Stimulated activated CD8-positive, alpha-beta memory T cell treated with anti-CD3 and anti-CD28 coated beads, Interleukin-2, amount 100 ng/mL, for 48 hours (primary cell): ENCODE data around the gene RSRC2.
"Not testable (repeated sequence)": the region's sequence is repeated elsewhere in the genome, so short reads cannot be mapped to it uniquely, and the experiment has no call there.

ENCODE experiments used
- DNase-seq, 2 donors: peaks; one replicate each; pipeline ENCODE4 v3.0.0-alpha.2; 2020; ENCODE audit warnings: low read depth in 2 of 2

Gene RSRC2

GRCh38 chr12:122486805-122487426 is 39.8 kb downstream of the RSRC2 start:
- no peak for DNase-seq

DNA sequence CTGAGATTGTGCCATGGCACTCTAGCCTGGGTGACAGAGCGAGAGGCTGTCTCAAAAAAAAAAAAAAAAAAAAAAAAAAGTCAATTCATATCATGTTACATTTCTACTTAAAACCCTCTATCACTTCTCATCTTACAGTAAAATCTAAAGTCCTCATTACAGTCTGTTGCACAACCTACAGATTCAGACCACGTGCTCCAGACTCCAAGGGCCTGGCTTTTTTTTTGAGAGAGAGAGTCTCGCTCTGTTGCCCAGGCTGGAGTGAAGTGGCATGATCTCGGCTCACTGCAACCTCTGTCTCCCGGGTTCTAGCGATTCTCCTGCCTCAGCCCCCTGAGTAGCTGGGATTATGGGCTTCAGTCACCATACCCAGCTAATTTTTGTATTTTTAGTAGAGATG is 40.4 kb downstream of the RSRC2 start:
- not testable (repeated sequence) for DNase-seq

- DNase-seq, result not testable (repeated sequence)
Measured at GRCh38 chr12:122484385-122484784, 42.4 kb downstream of the RSRC2 start.

- DNase-seq, result no peak
Measured at GRCh38 chr12:122483969-122484368, 42.8 kb downstream of the RSRC2 start.

GRCh38 chr12:122481861-122482260 is 44.9 kb downstream of the RSRC2 start:
- DNase-seq, result no peak

GRCh38 chr12:122480753-122481152 is 46.0 kb downstream of the RSRC2 start:
- DNase-seq, result no peak

DNA sequence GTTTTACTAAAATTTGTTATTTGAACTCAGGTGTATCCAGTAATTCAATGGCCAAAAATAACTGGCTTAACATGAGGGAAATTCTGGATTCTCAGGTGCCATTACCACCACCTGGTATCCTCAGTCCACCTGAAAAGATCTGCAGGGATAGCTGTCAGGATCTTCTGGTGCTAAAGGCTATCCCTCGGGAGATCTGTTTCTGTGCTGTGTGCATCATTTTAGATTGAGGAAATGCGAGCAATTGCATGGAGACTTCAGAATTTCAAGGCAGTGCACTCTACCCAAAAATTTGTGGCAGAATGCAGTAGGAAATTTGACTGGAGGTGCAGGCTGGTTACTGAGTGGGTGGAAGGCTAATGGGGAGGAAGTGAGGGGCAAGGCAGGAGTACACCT is 52.4 kb downstream of the RSRC2 start:
- no peak for DNase-seq

DNA sequence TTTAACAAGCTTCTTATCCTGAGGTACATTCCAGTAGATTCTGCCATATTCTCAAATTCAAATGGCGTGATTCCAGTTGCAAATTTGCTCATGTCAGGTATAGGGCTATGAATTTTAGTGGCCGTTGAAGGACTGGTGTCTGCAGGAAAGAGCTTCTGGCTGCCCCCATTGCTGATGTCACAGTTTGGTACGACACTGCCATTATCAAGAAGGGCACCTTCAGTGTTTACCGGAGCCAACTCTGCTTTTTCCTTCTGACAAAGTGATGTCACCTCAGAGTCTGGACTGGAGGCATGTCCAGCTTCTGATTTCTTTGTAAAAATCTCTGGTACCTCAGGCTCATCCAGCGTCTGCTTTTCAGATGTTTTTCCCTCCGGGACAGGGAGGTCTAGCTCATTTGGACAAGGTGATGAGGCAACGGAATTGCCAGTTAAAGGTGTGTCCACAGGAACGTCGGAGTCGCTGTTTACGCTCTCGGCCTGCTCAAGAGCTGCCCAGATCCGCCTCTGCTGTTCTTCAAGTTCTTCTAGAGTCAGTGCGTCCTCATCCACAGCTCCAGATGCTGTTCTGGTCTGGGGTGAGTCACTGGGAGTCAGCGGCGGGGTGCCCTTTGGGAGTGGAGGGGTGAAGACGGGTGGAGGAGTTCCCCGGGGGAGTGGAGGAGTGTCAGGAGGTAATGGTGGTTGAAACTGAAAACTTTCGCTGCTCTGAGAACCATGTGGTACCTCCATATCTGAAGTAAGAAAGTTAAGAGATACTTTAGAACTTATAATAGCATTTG is 53.0 kb downstream of the RSRC2 start:
- DNase-seq, result peak; percentile 52 to 54

DNA sequence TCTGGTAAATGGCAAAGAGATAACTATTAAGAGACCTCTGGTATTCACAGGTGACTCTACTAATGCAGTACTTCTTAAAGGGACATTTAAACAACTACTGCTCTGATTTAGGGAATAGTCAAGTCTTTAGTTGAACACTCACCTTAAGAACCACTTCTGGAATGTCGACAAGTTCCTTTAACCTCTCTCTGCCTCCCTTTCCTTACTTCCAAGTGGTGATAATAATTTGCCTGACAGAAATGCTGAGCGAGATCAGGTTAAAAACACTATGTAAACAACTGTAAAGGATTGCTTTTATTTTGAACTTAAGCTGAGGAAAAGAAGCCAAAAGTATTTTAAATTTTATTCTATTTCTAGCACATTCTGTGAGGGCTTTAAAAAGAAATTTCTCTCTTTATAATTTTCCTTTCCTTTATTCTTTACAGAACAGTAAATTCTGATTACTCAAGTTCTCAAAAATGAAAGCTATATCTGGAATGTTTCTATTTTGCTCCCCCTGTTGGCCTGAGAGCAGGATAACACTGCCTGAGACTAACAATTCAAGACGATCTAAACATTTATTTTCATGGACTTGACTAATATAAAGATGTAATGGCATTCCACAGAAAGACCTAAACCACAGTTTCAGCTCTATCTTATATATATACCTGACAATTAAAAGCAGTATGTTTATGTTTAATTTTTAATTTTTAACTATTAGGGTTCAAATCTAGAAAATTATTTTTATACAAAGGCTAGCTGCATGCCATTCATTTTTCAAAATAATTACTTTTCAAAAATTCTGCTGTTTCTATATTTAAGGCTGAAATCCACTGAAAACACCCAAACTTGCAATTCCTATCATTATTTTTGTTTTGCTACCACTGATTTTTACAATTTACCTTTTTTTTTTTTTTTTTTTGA is 55.2 kb downstream of the RSRC2 start:
- no peak for DNase-seq

GRCh38 chr12:122470576-122470975 is 56.2 kb downstream of the RSRC2 start:
- DNase-seq, result not testable (repeated sequence)

DNA sequence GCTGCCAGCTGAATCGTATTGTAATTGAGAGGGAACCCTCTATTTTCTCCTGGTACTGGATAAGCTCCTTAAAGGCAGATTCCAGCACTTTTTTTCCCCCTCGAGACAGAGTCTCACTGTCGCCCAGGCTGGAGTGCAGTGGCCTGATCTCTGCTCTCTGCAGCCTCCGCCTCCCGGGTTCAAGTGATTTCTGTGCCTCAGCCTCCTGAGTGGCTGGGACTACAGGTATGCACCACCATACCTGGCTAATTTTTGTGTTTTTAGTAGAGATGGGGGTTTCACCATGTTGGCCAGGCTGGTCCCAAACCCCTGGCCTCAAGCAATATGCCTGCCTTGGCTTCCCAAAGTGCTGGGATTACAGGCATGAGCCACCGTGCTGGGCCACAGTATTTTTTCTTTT is 56.9 kb downstream of the RSRC2 start:
- DNase-seq, result not testable (repeated sequence)

DNA sequence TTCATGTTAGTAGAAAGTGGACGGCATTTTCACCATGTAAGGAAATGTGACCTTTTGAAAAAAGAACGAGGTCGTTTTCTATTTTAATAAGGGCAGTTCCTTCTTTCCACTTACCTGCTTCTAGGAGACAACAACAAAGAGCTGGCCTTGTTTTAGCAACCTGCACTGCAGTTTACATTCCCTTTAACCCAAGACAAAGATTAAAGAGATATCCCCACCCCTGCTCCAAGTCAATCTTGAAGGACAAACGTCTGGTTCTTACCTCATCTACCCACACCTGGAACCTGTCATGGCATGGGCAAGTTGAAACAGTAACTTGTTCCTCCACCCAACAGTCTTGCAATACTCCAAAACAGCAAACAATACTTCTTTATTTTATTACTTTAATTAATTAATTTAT is 58.8 kb downstream of the RSRC2 start:
- DNase-seq, result no peak

DNA sequence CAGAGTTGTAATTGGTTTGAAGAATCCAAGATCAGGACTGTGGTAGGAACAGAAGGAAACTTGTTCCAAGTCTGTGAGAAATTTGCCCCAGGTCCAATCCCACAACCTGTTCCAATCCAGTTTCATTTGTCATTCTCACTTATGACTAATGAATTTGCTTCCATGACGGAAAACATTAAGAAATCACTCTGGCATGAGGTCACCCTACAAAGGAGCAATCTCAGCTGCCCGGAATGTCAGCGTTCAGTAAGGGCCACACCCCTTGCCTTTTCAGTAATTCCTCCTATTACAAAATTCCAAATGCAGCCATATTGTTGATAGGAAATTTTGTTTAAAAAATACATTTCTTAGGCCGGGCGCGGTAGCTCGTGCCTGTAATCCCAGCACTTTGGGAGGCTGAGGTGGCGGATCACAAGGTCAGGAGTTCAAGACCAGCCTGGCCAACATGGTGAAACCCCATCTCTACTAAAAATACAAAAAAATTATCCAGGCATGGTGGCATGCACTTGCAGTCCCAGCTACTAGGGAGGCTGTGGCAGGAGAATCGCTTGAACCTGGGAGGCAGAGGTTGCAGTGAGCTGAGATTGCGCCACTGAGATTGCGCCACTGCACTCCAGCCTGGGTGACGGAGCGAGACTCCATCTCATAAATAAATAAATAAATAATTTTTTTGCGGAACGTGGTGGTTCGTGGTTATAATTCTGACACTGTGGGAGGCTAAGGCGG is 62.3 kb downstream of the RSRC2 start:
- not testable (repeated sequence) for DNase-seq

DNA sequence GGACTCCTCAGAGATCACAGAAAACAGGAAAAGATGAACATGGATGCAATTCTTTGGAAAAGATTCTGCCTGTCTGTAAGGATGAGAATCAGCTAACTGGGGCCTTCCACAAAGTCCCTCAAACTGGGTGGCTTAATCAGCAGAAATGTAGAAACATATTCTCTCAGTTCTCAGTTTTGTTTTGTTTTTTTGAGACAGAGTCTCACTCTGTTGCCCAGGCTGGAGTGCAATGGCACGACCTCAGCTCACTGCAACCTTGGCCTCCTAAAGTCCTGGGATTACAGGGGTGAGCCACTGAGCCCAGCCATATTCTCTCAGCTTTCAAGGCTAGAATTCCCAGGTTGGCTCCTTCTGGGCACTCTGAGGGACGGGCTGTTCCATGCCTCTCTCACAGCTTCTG is 66.1 kb downstream of the RSRC2 start:
- no peak for DNase-seq

DNA sequence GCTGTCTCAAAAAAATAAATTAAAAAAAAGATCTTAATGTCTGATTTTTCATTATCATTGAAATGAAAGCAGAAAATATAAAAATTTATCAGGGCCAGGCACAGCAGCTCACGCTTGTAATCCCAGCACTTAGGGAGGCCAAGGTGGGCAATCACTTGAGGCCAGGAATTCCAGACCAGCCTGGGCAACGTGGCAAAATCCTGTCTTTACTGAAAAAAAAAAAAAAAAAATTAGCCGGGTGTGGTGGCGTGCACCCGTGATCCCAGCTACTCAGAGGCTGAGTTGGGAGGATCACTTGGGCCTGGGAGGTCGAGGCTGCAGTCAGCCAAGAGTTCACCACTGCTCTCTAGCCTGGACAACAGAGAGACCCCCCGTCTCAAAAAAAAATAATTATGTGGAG is 66.7 kb downstream of the RSRC2 start:
- no peak for DNase-seq

DNA sequence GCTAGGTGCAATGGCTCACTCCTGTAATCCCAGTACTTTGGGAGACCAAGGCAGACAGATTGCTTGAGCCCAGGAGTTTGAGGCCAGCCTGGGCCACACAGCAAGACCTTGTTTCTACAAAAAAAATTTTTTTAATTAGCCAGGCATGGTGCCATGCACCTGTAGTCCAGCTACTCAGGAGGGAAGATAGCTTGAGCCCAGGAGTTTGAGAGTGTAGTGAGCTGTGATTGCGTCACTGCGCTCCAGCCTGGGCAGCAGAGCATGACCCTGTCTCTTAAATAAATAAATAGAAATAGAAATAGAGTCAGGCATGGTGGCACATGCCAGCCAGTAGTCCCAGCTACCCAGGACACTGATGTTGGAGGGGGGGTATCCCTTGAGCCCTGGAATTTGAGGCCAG is 67.5 kb downstream of the RSRC2 start:
- DNase-seq, result no peak

DNA sequence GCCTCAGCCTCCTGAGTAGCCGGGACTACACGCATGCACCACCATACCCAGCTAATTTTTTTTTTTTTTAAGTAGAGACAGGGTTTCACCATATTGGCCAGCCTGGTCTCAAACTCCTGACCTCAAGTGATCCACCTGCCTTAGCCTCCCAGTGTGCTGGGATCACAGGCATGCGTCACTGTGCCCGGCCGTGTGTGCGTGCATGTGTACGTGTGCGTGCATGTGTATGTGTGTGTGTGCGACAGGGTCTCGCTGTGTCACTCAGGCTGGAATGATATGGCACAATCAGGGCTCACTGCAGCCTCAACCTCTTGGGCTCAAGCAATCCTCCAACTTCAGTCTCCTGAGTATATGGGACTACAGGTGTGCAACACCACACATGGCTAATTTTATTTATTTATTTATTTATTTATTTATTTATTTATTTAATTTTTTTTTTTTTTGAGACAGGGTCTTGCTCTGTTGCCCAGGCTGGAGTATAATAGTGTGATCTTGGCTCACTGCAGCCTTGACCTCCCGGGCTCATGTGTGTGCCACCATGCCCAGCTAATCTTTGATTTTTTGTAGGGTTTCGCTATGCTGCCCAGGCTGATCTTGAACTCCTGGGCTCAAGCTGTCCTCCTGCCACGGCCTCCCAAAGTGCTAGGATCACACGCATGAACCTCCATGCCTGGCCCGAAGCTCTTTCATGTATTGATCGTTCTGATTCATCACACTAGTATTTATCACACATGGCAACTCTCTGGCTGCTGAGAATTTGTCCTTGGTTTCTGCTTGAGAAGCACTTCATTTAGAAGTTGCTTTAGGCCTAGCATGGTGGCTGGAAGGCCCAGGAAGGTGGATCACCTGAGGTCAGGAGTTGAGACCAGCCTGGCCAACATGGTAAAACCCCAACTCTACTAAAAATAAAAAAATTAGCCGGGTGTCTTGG is 68.4 kb downstream of the RSRC2 start:
- DNase-seq, result no peak

- no peak for DNase-seq
Measured at GRCh38 chr12:122457627-122458026, 69.1 kb downstream of the RSRC2 start.

GRCh38 chr12:122454739-122455138 is 72.0 kb downstream of the RSRC2 start:
- no peak for DNase-seq

GRCh38 chr12:122454250-122454721 is 72.5 kb downstream of the RSRC2 start:
- DNase-seq, result no peak
